ENCODE results near the gene ZNF578.
"Not testable (repeated sequence)": the region's sequence is repeated elsewhere in the genome, so short reads cannot be mapped to it uniquely, and the experiment has no call there.

ZNF578 gene

DNA sequence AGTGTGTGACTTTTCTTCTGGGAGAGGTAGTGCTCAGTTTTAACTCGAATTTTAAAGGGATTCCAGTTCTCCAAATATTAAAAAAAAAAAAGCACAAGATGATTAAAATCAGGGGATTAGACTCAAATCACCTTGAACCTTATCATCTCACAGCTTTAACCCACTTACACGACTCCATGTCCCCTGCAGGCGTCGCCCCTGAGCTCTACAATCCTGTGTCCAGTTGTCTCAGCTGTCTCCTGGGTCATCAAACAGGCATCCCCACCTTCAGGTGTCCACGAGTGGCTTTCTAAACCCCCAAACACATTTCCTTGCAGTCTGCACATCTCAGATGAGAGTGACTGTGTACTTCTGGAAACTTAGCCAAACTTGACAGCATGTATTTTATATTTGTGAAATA is 88.3 kb downstream of the ZNF578 start:
- no peak overlapping the region for H3K4me3 ChIP-seq (ENCODE audit: low read depth, low read length)
- in situ Hi-C loops (cut with HindIII; ENCODE audit: low sequenced_read_pairs), result no loop called here

DNA sequence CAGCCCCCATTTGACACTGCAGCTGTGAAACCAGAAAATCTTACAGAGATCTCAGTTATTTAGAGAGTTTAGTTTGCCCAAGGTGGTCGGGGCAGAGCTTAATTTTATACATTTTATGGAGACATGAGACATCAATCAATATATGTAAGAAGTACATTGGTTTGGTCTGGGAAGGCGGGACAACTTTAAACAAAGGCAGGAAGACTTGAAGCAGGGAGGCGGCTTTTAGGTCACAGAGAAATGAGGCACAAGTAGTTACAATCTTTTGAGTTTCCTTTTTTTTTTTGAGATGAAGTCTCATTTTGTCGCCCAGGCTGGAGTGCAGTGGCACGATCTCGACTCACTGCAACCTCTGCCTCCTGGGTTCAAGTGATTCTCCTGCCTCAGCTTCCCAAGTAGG is 89.2 kb downstream of the ZNF578 start:
- DNase-seq (ENCODE audit: low read depth); in situ Hi-C loops (cut with HindIII; ENCODE audit: low sequenced_read_pairs); H3K4me3 ChIP-seq (ENCODE audit: low read depth, low read length): not testable (repeated sequence)

More for the DNA sequence above, 88.3 kb downstream of the ZNF578 start:
- DNase-seq (ENCODE audit: low read depth), result no peak
- TF ChIP-seq, protein P1, sequence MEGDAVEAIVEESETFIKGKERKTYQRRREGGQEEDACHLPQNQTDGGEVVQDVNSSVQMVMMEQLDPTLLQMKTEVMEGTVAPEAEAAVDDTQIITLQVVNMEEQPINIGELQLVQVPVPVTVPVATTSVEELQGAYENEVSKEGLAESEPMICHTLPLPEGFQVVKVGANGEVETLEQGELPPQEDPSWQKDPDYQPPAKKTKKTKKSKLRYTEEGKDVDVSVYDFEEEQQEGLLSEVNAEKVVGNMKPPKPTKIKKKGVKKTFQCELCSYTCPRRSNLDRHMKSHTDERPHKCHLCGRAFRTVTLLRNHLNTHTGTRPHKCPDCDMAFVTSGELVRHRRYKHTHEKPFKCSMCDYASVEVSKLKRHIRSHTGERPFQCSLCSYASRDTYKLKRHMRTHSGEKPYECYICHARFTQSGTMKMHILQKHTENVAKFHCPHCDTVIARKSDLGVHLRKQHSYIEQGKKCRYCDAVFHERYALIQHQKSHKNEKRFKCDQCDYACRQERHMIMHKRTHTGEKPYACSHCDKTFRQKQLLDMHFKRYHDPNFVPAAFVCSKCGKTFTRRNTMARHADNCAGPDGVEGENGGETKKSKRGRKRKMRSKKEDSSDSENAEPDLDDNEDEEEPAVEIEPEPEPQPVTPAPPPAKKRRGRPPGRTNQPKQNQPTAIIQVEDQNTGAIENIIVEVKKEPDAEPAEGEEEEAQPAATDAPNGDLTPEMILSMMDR (IDR thresholded peaks at IDR 0.05; ENCODE audit: low read depth, low read length, missing control alignments), result no peak

DNA sequence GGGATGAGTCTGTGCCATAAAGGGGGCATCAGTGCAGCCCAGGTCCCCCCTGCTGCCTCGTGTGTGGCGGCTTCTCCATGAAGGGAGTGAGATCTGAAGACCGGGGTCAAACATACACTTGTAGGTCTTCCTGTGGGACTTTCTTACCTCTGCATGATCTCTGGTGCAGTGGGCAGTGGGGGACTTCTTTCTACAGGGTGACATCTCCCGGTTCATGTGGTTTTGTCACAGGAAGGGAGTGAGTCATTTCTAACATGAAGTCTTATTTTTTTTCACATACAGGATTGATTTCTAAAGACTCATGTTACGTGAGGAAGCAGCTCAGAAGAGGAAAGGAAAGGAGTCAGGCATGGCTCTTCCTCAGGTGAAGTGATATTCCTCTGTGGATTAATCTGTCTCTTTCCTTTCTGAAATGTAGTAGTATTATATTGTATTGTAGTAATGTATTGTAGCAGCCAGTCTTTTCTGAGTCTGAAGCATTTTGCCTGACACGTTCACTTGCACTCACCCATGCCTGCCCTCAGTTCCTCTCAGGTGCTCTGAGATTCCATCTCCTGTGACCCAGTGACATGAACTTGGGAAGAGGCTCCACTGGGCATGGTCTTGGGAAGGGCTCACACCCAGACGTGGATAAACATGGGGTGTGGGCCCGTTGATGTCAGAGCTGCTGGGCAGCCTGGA is 89.8 kb downstream of the ZNF578 start:
- no peak for DNase-seq (ENCODE audit: low read depth)
- no peak overlapping the region for H3K4me3 ChIP-seq (ENCODE audit: low read depth, low read length)
- in situ Hi-C loops (cut with HindIII; ENCODE audit: low sequenced_read_pairs), result no loop called here
- TF ChIP-seq, protein P1 (IDR thresholded peaks at IDR 0.05; ENCODE audit: low read depth, low read length, missing control alignments), result no peak

DNA sequence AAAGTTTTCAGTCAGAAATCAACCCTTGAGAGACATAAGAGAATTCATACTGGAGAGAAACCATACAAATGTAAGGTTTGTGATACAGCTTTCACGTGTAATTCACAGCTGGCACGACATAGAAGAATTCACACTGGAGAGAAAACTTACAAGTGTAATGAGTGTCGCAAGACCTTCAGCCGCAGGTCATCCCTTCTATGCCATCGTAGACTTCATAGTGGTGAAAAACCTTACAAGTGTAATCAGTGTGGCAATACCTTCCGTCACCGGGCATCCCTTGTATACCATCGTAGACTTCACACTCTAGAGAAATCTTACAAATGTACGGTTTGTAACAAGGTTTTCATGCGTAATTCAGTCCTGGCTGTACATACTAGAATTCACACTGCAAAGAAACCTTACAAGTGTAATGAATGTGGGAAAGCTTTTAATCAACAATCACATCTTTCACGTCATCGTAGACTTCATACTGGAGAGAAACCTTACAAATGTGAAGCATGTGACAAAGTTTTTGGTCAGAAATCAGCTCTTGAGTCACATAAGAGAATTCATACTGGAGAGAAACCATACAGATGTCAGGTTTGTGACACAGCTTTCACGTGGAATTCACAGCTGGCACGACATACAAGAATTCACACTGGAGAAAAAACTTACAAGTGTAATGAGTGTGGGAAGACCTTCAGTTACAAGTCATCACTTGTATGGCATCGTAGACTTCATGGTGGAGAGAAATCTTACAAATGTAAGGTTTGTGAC is 101.0 kb downstream of the ZNF578 start:
- DNase-seq (ENCODE audit: low read depth), result no peak
- TF ChIP-seq, protein P1 (IDR thresholded peaks at IDR 0.05; ENCODE audit: low read depth, low read length, missing control alignments), result no peak
- no peak overlapping the region for H3K4me3 ChIP-seq (ENCODE audit: low read depth, low read length)
- in situ Hi-C loops (cut with HindIII; ENCODE audit: low sequenced_read_pairs), result no loop called here

GRCh38 chr19:52557231-52557995 is 104.1 kb downstream of the ZNF578 start:
- H3K4me3 ChIP-seq (ENCODE audit: low read depth, low read length), result no peak overlapping the region
- TF ChIP-seq, protein P1 (IDR thresholded peaks at IDR 0.05; ENCODE audit: low read depth, low read length, missing control alignments), result no peak
- no peak for DNase-seq (ENCODE audit: low read depth)
- in situ Hi-C loops (cut with HindIII; ENCODE audit: low sequenced_read_pairs), result no loop called here

- DNase-seq (ENCODE audit: low read depth); in situ Hi-C loops (cut with HindIII; ENCODE audit: low sequenced_read_pairs); H3K4me3 ChIP-seq (ENCODE audit: low read depth, low read length): not testable (repeated sequence)
These were observed 105.5 kb downstream of the ZNF578 start for GRCh38 chr19:52558732-52559445.

- in situ Hi-C loops (cut with HindIII; ENCODE audit: low sequenced_read_pairs); H3K4me3 ChIP-seq (ENCODE audit: low read depth, low read length); DNase-seq (ENCODE audit: low read depth): not testable (repeated sequence)
These were observed 108.3 kb downstream of the ZNF578 start for GRCh38 chr19:52561611-52562010.

Data from astrocyte of the cerebellum (primary cell).